Thyroid gland (tissue), 4 donors: ENCODE results near the gene SLC25A27.

Experiments
- POLR2A ChIP-seq, 2 donors: fragments of 450-650 bp; IDR thresholded peaks; one replicate each; pipeline ENCODE4 v1.6.1; 2017; ENCODE audit warnings: antibody characterized with exemption in 2 of 2, mild to moderate bottlenecking in 2 of 2, moderate library complexity in 1 of 2
- TF ChIP-seq, protein P1 (sequence below), 6 experiments: fragments of 200-600 bp in 3 of 6; fragments of 450-650 bp in 3 of 6; sonication (generic) in 3 of 6; IDR thresholded peaks; one replicate each; pipeline ENCODE4 v1.5.1; 2016 to 2019; ENCODE audit warnings: antibody characterized with exemption in 6 of 6, mild to moderate bottlenecking in 2 of 6, inconsistent platforms in 1 of 6, moderate library complexity in 1 of 6

DNA sequence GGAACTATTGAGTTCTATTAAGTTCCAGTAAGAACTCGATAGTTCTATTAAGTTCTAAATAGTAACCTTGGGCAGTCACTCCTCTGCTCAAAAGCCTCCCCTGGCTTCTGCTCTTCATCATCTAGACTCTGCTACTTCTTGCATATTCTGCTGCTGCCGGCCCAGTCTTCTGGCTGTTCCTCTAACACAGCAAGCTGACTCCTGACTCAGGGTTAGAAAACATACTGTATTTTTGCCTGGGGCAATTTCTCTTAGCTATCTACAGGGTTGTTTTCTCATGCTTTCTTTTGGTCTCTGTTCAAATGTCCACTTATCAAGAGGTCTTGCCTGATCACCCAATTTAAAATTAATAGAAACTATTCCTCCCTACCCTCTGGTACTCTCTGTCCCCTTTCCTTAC lies 14.6 kb downstream of the SLC25A27 start:
- no peak for TF ChIP-seq POLR2A (IDR thresholded peaks at IDR 0.05)
- TF ChIP-seq, protein P1, sequence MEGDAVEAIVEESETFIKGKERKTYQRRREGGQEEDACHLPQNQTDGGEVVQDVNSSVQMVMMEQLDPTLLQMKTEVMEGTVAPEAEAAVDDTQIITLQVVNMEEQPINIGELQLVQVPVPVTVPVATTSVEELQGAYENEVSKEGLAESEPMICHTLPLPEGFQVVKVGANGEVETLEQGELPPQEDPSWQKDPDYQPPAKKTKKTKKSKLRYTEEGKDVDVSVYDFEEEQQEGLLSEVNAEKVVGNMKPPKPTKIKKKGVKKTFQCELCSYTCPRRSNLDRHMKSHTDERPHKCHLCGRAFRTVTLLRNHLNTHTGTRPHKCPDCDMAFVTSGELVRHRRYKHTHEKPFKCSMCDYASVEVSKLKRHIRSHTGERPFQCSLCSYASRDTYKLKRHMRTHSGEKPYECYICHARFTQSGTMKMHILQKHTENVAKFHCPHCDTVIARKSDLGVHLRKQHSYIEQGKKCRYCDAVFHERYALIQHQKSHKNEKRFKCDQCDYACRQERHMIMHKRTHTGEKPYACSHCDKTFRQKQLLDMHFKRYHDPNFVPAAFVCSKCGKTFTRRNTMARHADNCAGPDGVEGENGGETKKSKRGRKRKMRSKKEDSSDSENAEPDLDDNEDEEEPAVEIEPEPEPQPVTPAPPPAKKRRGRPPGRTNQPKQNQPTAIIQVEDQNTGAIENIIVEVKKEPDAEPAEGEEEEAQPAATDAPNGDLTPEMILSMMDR (IDR thresholded peaks at IDR 0.05): no peak
